Central memory CD8-positive, alpha-beta T cell (primary cell): ENCODE measurements around the gene PTPN13.
"Not testable (repeated sequence)": the region's sequence is repeated elsewhere in the genome, so short reads cannot be mapped to it uniquely, and the experiment has no call there.

Experiments
- ATAC-seq: fragments of 150-1000 bp; cut with Tn5 transposase; replicated peaks from 2 replicates; pipeline ENCODE4 v1.10.0; 2022; ENCODE audit warnings: mild to moderate bottlenecking, moderate FRiP score, moderate number of reproducible peaks; ENCODE audit not compliant: poor library complexity, severe bottlenecking; ENCODE audit errors: extremely low read depth
- DNase-seq, 2 donors: peaks; one replicate each; pipeline ENCODE4 v3.0.0; 2021; ENCODE audit warnings: low spot score in 2 of 2
- H3K27ac Mint-ChIP-seq: one replicate; pipeline ENCODE4 v1.8.0; 2022; ENCODE audit warnings: low read depth, mild to moderate bottlenecking, moderate library complexity, mixed read lengths
- H3K27me3 Mint-ChIP-seq: one replicate; pipeline ENCODE4 v1.8.0; 2022; ENCODE audit warnings: mixed read lengths
- H3K36me3 Mint-ChIP-seq: one replicate; pipeline ENCODE4 v1.8.0; 2022; ENCODE audit warnings: mild to moderate bottlenecking, moderate library complexity, mixed read lengths; ENCODE audit not compliant: insufficient read depth
- H3K4me1 Mint-ChIP-seq: one replicate; pipeline ENCODE4 v1.8.0; 2022; ENCODE audit warnings: mixed read lengths
- H3K4me3 Mint-ChIP-seq: one replicate; pipeline ENCODE4 v1.8.0; 2022; ENCODE audit warnings: mild to moderate bottlenecking, moderate library complexity, mixed read lengths
- H3K9me3 Mint-ChIP-seq: one replicate; pipeline ENCODE4 v1.8.0; 2022; ENCODE audit warnings: mixed read lengths

Gene PTPN13

GRCh38 chr4:86631166-86631565 is 37.1 kb downstream of the PTPN13 start:
- DNase-seq: no peak
- ATAC-seq: no peak
- Mint-ChIP-seq H3K9me3 (peaks cover 5% of the 10 kb centered on the region), H3K27me3 (no peaks in the 10 kb centered on the region), H3K4me1 (no peaks in the 10 kb centered on the region), H3K4me3 (no peak overlapping the region), H3K36me3 (no peaks in the 10 kb centered on the region), H3K27ac (no peak overlapping the region)

GRCh38 chr4:86633854-86634253 is 39.7 kb downstream of the PTPN13 start:
- Mint-ChIP-seq H3K4me1 (no peaks in the 10 kb centered on the region), H3K27me3 (no peaks in the 10 kb centered on the region), H3K4me3 (no peak overlapping the region), H3K36me3 (no peaks in the 10 kb centered on the region), H3K9me3 (peaks cover 5% of the 10 kb centered on the region), H3K27ac (no peak overlapping the region)
- DNase-seq: no peak
- ATAC-seq: no peak

- Mint-ChIP-seq H3K36me3 (no peaks in the 10 kb centered on the region), H3K4me1 (no peaks in the 10 kb centered on the region), H3K9me3 (peaks cover 6% of the 10 kb centered on the region), H3K4me3 (no peak overlapping the region), H3K27ac (no peak overlapping the region), H3K27me3 (no peaks in the 10 kb centered on the region)
- ATAC-seq (no peak), DNase-seq (no peak)
Measured at GRCh38 chr4:86640469-86640868, 46.4 kb downstream of the PTPN13 start.

- no peak for ATAC-seq
- H3K9me3 Mint-ChIP-seq: peaks cover 6% of the 10 kb centered on the region
- no peak overlapping the region for H3K4me3 Mint-ChIP-seq
- no peaks in the 10 kb centered on the region for H3K4me1 Mint-ChIP-seq
- no peak overlapping the region for H3K27ac Mint-ChIP-seq
- no peak for DNase-seq
- no peaks in the 10 kb centered on the region for H3K27me3 Mint-ChIP-seq
- H3K36me3 Mint-ChIP-seq: no peaks in the 10 kb centered on the region
Measured at GRCh38 chr4:86641516-86642090, 47.5 kb downstream of the PTPN13 start.

- no peak overlapping the region for H3K4me3 Mint-ChIP-seq
- ATAC-seq: no peak
- H3K4me1 Mint-ChIP-seq: no peaks in the 10 kb centered on the region
- no peak for DNase-seq
- H3K9me3 Mint-ChIP-seq: peaks cover 15% of the 10 kb centered on the region
- H3K36me3 Mint-ChIP-seq: no peaks in the 10 kb centered on the region
- H3K27ac Mint-ChIP-seq: no peak overlapping the region
- H3K27me3 Mint-ChIP-seq: no peaks in the 10 kb centered on the region
Measured at GRCh38 chr4:86644892-86645291, 50.8 kb downstream of the PTPN13 start.

- H3K4me1 Mint-ChIP-seq: no peaks in the 10 kb centered on the region
- no peak overlapping the region for H3K27ac Mint-ChIP-seq
- ATAC-seq (no peak), DNase-seq (no peak)
- no peaks in the 10 kb centered on the region for H3K27me3 Mint-ChIP-seq
- H3K4me3 Mint-ChIP-seq: no peak overlapping the region
- peaks cover 30% of the 10 kb centered on the region for H3K9me3 Mint-ChIP-seq
- peaks cover 3% of the 10 kb centered on the region for H3K36me3 Mint-ChIP-seq
Measured at GRCh38 chr4:86652332-86652932, 58.3 kb downstream of the PTPN13 start.

GRCh38 chr4:86653237-86653865 is 59.2 kb downstream of the PTPN13 start:
- peaks cover 30% of the 10 kb centered on the region for H3K9me3 Mint-ChIP-seq
- no peaks in the 10 kb centered on the region for H3K4me1 Mint-ChIP-seq
- H3K36me3 Mint-ChIP-seq: peaks cover 3% of the 10 kb centered on the region

GRCh38 chr4:86656781-86657180 is 62.7 kb downstream of the PTPN13 start:
- H3K9me3 Mint-ChIP-seq: peaks cover 13% of the 10 kb centered on the region
- ATAC-seq, H3K27ac Mint-ChIP-seq, DNase-seq, H3K4me1 Mint-ChIP-seq, H3K36me3 Mint-ChIP-seq, H3K4me3 Mint-ChIP-seq, H3K27me3 Mint-ChIP-seq: not testable (repeated sequence)

More at GRCh38 chr4:86653237-86653865, 59.2 kb downstream of the PTPN13 start:
- Mint-ChIP-seq H3K27me3 (no peaks in the 10 kb centered on the region), H3K4me3 (no peak overlapping the region), H3K27ac (no peak overlapping the region)
- ATAC-seq (no peak), DNase-seq (no peak)

- peaks cover 13% of the 10 kb centered on the region for H3K9me3 Mint-ChIP-seq
- H3K27me3 Mint-ChIP-seq: no peaks in the 10 kb centered on the region
- no peak for DNase-seq
- peaks cover 3% of the 10 kb centered on the region for H3K36me3 Mint-ChIP-seq
- H3K4me1 Mint-ChIP-seq: no peaks in the 10 kb centered on the region
- H3K4me3 Mint-ChIP-seq: no peak overlapping the region
- no peak overlapping the region for H3K27ac Mint-ChIP-seq
- no peak for ATAC-seq
Measured at GRCh38 chr4:86657382-86657781, 63.3 kb downstream of the PTPN13 start.

GRCh38 chr4:86657910-86658309 is 63.8 kb downstream of the PTPN13 start:
- Mint-ChIP-seq H3K27ac (no peak overlapping the region), H3K4me1 (no peaks in the 10 kb centered on the region), H3K9me3 (peaks cover 8% of the 10 kb centered on the region), H3K27me3 (no peaks in the 10 kb centered on the region), H3K36me3 (peaks cover 3% of the 10 kb centered on the region), H3K4me3 (no peak overlapping the region)
- ATAC-seq: no peak
- no peak for DNase-seq

- Mint-ChIP-seq H3K27me3 (no peaks in the 10 kb centered on the region), H3K4me1 (no peaks in the 10 kb centered on the region), H3K9me3 (peaks cover 5% of the 10 kb centered on the region), H3K4me3 (no peak overlapping the region), H3K27ac (no peak overlapping the region), H3K36me3 (peaks cover 3% of the 10 kb centered on the region)
- no peak for ATAC-seq
- no peak for DNase-seq
Measured at GRCh38 chr4:86660401-86660800, 66.3 kb downstream of the PTPN13 start.

- ATAC-seq: no peak
- H3K36me3 Mint-ChIP-seq: peaks cover under 1% of the 10 kb centered on the region
Measured at GRCh38 chr4:86661006-86661405, 66.9 kb downstream of the PTPN13 start.

GRCh38 chr4:86661418-86661817 is 67.3 kb downstream of the PTPN13 start:
- no peaks in the 10 kb centered on the region for H3K27me3 Mint-ChIP-seq
- H3K27ac Mint-ChIP-seq: no peak overlapping the region
- H3K36me3 Mint-ChIP-seq: no peaks in the 10 kb centered on the region
- H3K9me3 Mint-ChIP-seq: no peaks in the 10 kb centered on the region
- no peak overlapping the region for H3K4me3 Mint-ChIP-seq
- H3K4me1 Mint-ChIP-seq: no peaks in the 10 kb centered on the region
- DNase-seq: no peak
- no peak for ATAC-seq

More at GRCh38 chr4:86661006-86661405, 66.9 kb downstream of the PTPN13 start:
- DNase-seq: no peak
- Mint-ChIP-seq H3K9me3 (peaks cover 1% of the 10 kb centered on the region), H3K4me1 (no peaks in the 10 kb centered on the region), H3K27ac (no peak overlapping the region), H3K27me3 (no peaks in the 10 kb centered on the region), H3K4me3 (no peak overlapping the region)
